MM.1S (cell line): ENCODE measurements around the gene GAS2L2.

Experiments used
- CTCF ChIP-seq: fragments of 300-600 bp; sonication (generic); IDR thresholded peaks from 2 replicates; pipeline ENCODE4 v1.5.1; 2016; ENCODE audit warnings: antibody characterized with exemption, low read length, mixed read lengths
- EZH2 ChIP-seq: fragments of 300-600 bp; sonication (generic); optimal IDR thresholded peaks from 2 replicates; pipeline ENCODE3; 2017; ENCODE audit warnings: low read depth, mild to moderate bottlenecking, antibody characterized with exemption, low read length, mixed read lengths

- no peak for TF ChIP-seq CTCF
- TF ChIP-seq EZH2 = no peak
Measured at GRCh38 chr17:35793257-35793656, 40.2 kb upstream of the GAS2L2 start.
